ENCODE measurements around the gene ZNF48.

GRCh38 chr16:30397056-30397455, 1.8 kb downstream of the ZNF48 start:
- TF ChIP-seq CTCF (IDR thresholded peaks at IDR 0.05 in 8 of 11, conservative IDR thresholded peaks at IDR 0.05 in 3 of 11) (no peak), POLR2AphosphoS5 (IDR thresholded peaks at IDR 0.05) (no peak), POLR2A (IDR thresholded peaks at IDR 0.05) (no peak)

All from spleen (tissue), 7 donors.